BJ (cell line): ENCODE measurements around the gene GMPS. TPM values are rescaled to one million over a fixed set of nuclear protein-coding genes. Genes with fewer than 3 reads are reported as not detected.
"Not testable (repeated sequence)": the region's sequence is repeated elsewhere in the genome, so short reads cannot be mapped to it uniquely, and the experiment has no call there.

Experiments
- CTCF ChIA-PET: fragments of 350-600 bp; formaldehyde crosslinking; extraction: SDS; loops from one replicate; lab custom pipeline; 2021; ENCODE audit warnings: antibody characterized with exemption, inconsistent platforms; lab: Yijun Ruan, JAX
- POLR2A ChIA-PET: fragments of 300-600 bp; sonication (Branson Sonifier 250); formaldehyde crosslinking; extraction: SDS; loops from one replicate; lab custom pipeline; 2021; ENCODE audit warnings: antibody characterized with exemption; lab: Charles Lee
- DNase-seq: peaks from one replicate; pipeline ENCODE4 v3.0.0-alpha.2; 2011; ENCODE audit warnings: low read depth
- H3K27me3 ChIP-seq: 2 replicates; pipeline ENCODE4 v1.6.0; 2011; ENCODE audit warnings: low read length; ENCODE audit not compliant: control insufficient read depth, insufficient read depth
- H3K36me3 ChIP-seq: 2 replicates; pipeline ENCODE4 v1.5.1; 2011; ENCODE audit warnings: low read length; ENCODE audit not compliant: control insufficient read depth, insufficient read depth
- H3K4me3 ChIP-seq: 2 replicates; pipeline ENCODE4 v1.5.1; 2011; ENCODE audit warnings: low read depth, mild to moderate bottlenecking, control low read depth, low read length
- polyA plus RNA-seq: library from polyadenylated mRNA; depleted of rRNA; stranded (reverse); fragments of >200 nt; gene quantifications from 2 replicates; pipeline ENCODE4 v1.2.3, GENCODE V29; 2011
- TF ChIP-seq, protein P1 (sequence below): IDR thresholded peaks from 2 replicates; pipeline ENCODE4 v1.5.1; 2011; ENCODE audit warnings: low read depth, mild to moderate bottlenecking, control low read depth, inconsistent platforms, low read length, moderate library complexity; ENCODE audit not compliant: insufficient read depth

Gene GMPS
- polyA plus RNA-seq, 1 experiment: 13.6 TPM

- H3K27me3 ChIP-seq: no peaks in the 10 kb centered on the region
- CTCF ChIA-PET: interaction anchor here (1.0 kb wide), 1 partner anchor 70 kb away, joined by 3 read pairs; the partner anchor contains the start of gene C3orf33
- TF ChIP-seq, protein P1, sequence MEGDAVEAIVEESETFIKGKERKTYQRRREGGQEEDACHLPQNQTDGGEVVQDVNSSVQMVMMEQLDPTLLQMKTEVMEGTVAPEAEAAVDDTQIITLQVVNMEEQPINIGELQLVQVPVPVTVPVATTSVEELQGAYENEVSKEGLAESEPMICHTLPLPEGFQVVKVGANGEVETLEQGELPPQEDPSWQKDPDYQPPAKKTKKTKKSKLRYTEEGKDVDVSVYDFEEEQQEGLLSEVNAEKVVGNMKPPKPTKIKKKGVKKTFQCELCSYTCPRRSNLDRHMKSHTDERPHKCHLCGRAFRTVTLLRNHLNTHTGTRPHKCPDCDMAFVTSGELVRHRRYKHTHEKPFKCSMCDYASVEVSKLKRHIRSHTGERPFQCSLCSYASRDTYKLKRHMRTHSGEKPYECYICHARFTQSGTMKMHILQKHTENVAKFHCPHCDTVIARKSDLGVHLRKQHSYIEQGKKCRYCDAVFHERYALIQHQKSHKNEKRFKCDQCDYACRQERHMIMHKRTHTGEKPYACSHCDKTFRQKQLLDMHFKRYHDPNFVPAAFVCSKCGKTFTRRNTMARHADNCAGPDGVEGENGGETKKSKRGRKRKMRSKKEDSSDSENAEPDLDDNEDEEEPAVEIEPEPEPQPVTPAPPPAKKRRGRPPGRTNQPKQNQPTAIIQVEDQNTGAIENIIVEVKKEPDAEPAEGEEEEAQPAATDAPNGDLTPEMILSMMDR: no peak
- H3K36me3 ChIP-seq: no peaks in the 10 kb centered on the region
- H3K4me3 ChIP-seq: no peak overlapping the region
- no peak for DNase-seq
- POLR2A ChIA-PET: no interaction called here
Measured at GRCh38 chr3:155876503-155876902, 6.1 kb downstream of the GMPS start.

GRCh38 chr3:155880286-155880685 is 9.8 kb downstream of the GMPS start:
- no peaks in the 10 kb centered on the region for H3K36me3 ChIP-seq
- no peaks in the 10 kb centered on the region for H3K27me3 ChIP-seq
- DNase-seq: no peak
- ChIA-PET CTCF (interaction anchor here (0.7 kb wide), 1 partner anchor 13 kb away, joined by 3 read pairs; no protein-coding TSS in a partner anchor), POLR2A (no interaction called here)
- no peak overlapping the region for H3K4me3 ChIP-seq
- TF ChIP-seq, protein P1: no peak

GRCh38 chr3:155884292-155884691 is 13.8 kb downstream of the GMPS start:
- Histone ChIP-seq H3K27me3 (no peaks in the 10 kb centered on the region), H3K36me3 (no peaks in the 10 kb centered on the region), H3K4me3 (no peak overlapping the region)
- POLR2A ChIA-PET: no interaction called here
- TF ChIP-seq, protein P1: no peak
- CTCF ChIA-PET: no interaction called here
- DNase-seq: no peak

DNA sequence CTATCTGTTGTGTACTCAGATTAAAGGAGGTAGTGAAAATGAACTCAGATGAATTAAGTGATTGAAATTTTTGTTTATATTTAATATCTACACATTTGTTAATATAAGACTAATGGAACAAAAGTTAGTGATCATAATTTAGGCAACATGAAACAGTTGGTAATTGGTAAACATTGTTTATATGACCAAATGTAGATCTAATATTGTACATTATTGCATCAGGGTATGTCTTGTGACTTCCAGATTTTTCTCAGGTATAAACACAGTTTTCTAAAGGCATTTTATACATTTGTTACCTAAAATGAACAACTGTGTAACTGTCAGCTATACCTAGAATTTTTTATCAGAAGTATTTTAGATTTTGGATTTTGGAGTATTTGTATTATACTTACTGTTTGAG is 14.8 kb downstream of the GMPS start:
- TF ChIP-seq, protein P1: no peak
- H3K4me3 ChIP-seq: no peak overlapping the region
- no peak for DNase-seq
- CTCF ChIA-PET: no interaction called here
- no peaks in the 10 kb centered on the region for H3K27me3 ChIP-seq
- POLR2A ChIA-PET: no interaction called here
- no peaks in the 10 kb centered on the region for H3K36me3 ChIP-seq

GRCh38 chr3:155886348-155886747 is 15.9 kb downstream of the GMPS start:
- POLR2A ChIA-PET, DNase-seq, H3K36me3 ChIP-seq, H3K4me3 ChIP-seq, H3K27me3 ChIP-seq: not testable (repeated sequence)
- CTCF ChIA-PET: interaction anchor here (0.6 to 0.9 kb wide), 2 partner anchors 10 to 62 kb away, joined by 3 to 4 read pairs; no protein-coding TSS in a partner anchor

- no peak overlapping the region for H3K4me3 ChIP-seq
- no peaks in the 10 kb centered on the region for H3K27me3 ChIP-seq
- no peaks in the 10 kb centered on the region for H3K36me3 ChIP-seq
- ChIA-PET CTCF (interaction anchor here (0.6 kb wide), 1 partner anchor 63 kb away, joined by 3 read pairs; no protein-coding TSS in a partner anchor), POLR2A (no interaction called here)
- no peak for DNase-seq
- TF ChIP-seq, protein P1: no peak
Measured at GRCh38 chr3:155886915-155887314, 16.5 kb downstream of the GMPS start.
